NCI-H524 treated with DMSO at 0.1 percent for 48 hours (cell line): ENCODE results near the gene HCN2.
A peak's percentile ranks its signal among the peaks of the same experiment; 100 is the strongest.
"Not testable (repeated sequence)": the region's sequence is repeated elsewhere in the genome, so short reads cannot be mapped to it uniquely, and the experiment has no call there.

Experiments
- DNase-seq: peaks from one replicate; lab custom pipeline; 2025; lab: John Stamatoyannopoulos, UW

HCN2 gene

GRCh38 chr19:571566-571974 is 18.1 kb upstream of the HCN2 start:
- no peak for DNase-seq

GRCh38 chr19:572140-572742 is 17.4 kb upstream of the HCN2 start, which contains the start of gene BSG:
TSS of gene BSG (plus strand) at chr19:572596. CDS start at chr19:572635, 39 bp downstream.
- DNase-seq, result peak; percentile 70

GRCh38 chr19:572743-573518 is 16.8 kb upstream of the HCN2 start:
- no peak for DNase-seq

GRCh38 chr19:573519-573825 is 16.2 kb upstream of the HCN2 start:
- DNase-seq, result no peak

- no peak for DNase-seq
These were observed 14.8 kb upstream of the HCN2 start for GRCh38 chr19:574658-575526.

- no peak for DNase-seq
These were observed 13.9 kb upstream of the HCN2 start for GRCh38 chr19:575527-576506.

GRCh38 chr19:576768-577438 is 12.8 kb upstream of the HCN2 start:
- DNase-seq, result no peak

GRCh38 chr19:577439-578392 is 12.0 kb upstream of the HCN2 start:
- no peak for DNase-seq

GRCh38 chr19:579111-579841 is 10.4 kb upstream of the HCN2 start:
- DNase-seq, result no peak

- DNase-seq, result no peak
These were observed 9.9 kb upstream of the HCN2 start for GRCh38 chr19:579842-580155.

GRCh38 chr19:580274-580835 is 9.3 kb upstream of the HCN2 start:
- no peak for DNase-seq

- no peak for DNase-seq
These were observed 8.1 kb upstream of the HCN2 start for GRCh38 chr19:581399-582111.

GRCh38 chr19:582497-583197 is 7.0 kb upstream of the HCN2 start:
- DNase-seq, result no peak

GRCh38 chr19:583198-583967 is 6.3 kb upstream of the HCN2 start:
- no peak for DNase-seq

GRCh38 chr19:583968-584239 is 5.8 kb upstream of the HCN2 start:
- DNase-seq, result no peak

- no peak for DNase-seq
These were observed 5.3 kb upstream of the HCN2 start for GRCh38 chr19:584240-585001.

- DNase-seq, result not testable (repeated sequence)
These were observed 4.5 kb upstream of the HCN2 start for GRCh38 chr19:585146-585545.
